Astrocyte of the cerebellum (primary cell): ENCODE data around the gene TRIM46.
A peak's percentile ranks its signal among the peaks of the same experiment; 100 is the strongest.

Experiments
- DNase-seq: peaks from one replicate; pipeline ENCODE4 v3.0.0-alpha.2; 2011; ENCODE audit warnings: low read depth
- H3K4me3 ChIP-seq: 2 replicates; pipeline ENCODE4 v1.5.1; 2011; ENCODE audit warnings: mild to moderate bottlenecking, low read depth, low read length, moderate library complexity
- CTCF ChIP-seq: IDR thresholded peaks from 2 replicates; pipeline ENCODE4 v1.5.1; 2012; ENCODE audit warnings: low read length, low read depth, moderate library complexity, mild to moderate bottlenecking; ENCODE audit errors: missing control alignments
- in situ Hi-C: cut with HindIII; loops from 2 replicates; pipeline ENCODE4 v1.10.0; 2017; ENCODE audit warnings: low sequenced_read_pairs

Gene TRIM46

GRCh38 chr1:155168456-155169210, 5.0 kb upstream of the TRIM46 start:
- DNase-seq: no peak
- no peak for TF ChIP-seq CTCF
- no peak overlapping the region for H3K4me3 ChIP-seq
- in situ Hi-C loops: loop anchor here (5.0 to 10.0 kb wide), 2 partner anchors 56 to 74 kb away; no protein-coding TSS in a partner anchor

- DNase-seq: no peak
- in situ Hi-C loops: loop anchor here (5.0 to 10.0 kb wide), 2 partner anchors 57 to 75 kb away; no protein-coding TSS in a partner anchor
- no peak overlapping the region for H3K4me3 ChIP-seq
- TF ChIP-seq CTCF: no peak
Observed at GRCh38 chr1:155169541-155169940, 4.1 kb upstream of the TRIM46 start.

DNA sequence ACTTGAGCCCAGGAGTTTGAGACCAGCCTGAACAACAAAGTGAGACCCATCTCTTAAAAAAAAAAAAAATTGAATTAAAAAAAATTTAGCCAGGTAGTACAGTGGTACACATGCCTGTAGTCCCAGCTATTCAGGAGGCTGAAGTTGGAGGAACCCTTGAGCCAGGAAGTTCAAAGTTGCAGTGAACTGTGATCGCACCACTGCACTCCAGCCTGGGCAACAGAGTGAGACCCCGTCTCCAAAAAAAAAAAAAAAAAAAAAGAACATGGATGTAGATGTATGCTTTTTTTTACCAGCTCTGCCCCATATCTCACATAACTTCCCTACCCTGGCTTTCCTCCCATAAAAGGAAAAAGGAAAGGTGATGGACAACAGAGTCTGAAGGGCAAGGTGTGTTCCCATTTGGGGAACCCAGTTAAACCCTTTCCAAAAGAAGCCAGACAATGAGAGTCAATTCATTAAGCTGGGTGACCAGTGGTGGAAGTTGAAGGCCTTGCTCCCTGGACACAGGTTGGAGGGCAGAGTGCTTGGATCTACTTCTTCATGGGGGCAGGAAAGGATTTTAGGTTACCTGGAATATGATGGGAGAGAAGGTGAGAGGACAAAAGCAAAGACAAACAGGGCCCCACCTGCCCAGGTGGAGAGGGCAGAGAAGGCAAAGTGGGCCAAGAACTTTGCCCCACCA, 3.4 kb upstream of the TRIM46 start:
- in situ Hi-C loops: no loop called here
- no peak for TF ChIP-seq CTCF
- no peak overlapping the region for H3K4me3 ChIP-seq
- no peak for DNase-seq

GRCh38 chr1:155170806-155171205, 2.8 kb upstream of the TRIM46 start:
- H3K4me3 ChIP-seq: no peak overlapping the region
- in situ Hi-C loops: no loop called here
- TF ChIP-seq CTCF: no peak
- no peak for DNase-seq

DNA sequence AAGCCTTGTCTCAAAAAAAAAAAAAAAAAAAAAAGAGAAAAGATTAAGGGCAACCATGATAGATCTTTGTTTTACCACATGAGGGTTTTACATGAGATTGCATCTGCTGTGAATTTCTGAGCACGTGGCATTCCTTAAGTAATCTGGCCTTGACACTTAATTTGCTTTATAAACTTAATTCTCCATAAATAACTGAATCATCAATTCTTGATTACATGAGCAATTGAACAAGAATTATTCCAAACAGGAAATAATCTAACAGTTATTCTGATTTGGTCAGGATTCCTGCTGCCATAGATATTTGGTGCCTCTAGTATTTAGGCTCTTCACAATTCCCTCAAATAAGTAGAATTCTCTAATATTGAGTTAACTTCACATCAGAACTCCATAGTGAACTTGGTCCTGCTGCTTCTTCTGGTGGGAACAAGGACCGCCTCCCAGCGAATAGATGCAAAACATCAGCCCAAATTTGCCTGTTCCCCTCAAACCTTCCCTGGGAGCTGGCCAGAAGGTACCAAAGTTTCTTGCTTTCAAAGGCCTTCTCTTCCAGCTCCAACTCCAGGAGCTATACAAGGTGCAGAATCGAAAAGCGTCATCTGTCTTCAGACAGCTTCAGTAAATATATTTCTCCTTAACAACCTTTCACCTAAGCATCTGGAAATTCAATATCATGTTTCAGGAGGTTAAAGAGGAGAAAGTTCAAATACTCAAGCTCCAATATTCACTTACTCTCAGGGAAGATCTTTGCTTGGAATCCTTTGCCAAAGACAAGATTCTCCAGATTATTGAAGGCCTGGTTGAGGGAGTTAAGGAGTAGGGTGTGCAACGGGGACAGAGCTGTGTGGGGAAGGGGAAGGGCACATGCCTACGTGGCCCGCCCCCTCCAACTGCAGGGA, 1.6 kb upstream of the TRIM46 start:
- H3K4me3 ChIP-seq: peak overlapping the region; percentile 96
- DNase-seq: no peak
- no peak for TF ChIP-seq CTCF
- in situ Hi-C loops: no loop called here

- DNase-seq: peak; percentile 91
- H3K4me3 ChIP-seq: peak within 1 kb of the TSS; percentile 96
- peak; percentile 93 for TF ChIP-seq CTCF
- in situ Hi-C loops: no loop called here
Observed at GRCh38 chr1:155172732-155173477, 744 bp upstream of the TRIM46 start, which contains the start of gene KRTCAP2. KRTCAP2 (minus strand) TSS chr1:155173304; CDS start chr1:155173224, 80 bp downstream.
